Measurements from ENCODE around the gene THUMPD3.

DNA sequence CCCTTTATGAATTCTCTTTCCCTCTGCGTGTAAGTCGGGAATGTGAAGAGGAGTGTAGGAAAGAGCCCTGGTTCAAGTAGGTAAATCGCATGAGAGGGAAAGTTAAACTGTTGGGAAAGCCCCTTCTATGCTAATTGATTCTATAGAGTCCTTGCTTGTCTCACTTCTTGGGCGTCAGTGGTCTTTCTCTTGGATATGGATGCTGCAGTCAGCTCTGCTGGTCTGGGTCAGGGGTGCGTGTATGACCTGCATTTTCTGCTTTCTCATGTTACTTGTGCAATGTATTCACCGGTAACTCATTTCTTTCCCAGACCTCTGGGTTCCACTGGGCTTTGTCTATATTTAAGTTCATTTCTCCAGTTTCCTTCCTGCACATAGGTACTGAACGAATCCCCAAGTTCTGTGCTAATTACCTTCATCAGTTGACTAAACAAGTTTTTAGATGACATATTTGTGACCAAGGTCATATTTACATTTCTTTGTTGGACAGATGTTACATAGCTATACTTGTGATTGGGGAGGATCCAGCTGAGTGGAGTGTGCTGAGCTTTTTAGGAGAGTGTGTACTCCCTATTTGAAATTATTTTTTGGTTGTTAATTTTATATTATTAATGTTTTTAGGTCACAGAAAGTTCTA, 36.0 kb downstream of the THUMPD3 start:
- TF ChIP-seq, protein P1, sequence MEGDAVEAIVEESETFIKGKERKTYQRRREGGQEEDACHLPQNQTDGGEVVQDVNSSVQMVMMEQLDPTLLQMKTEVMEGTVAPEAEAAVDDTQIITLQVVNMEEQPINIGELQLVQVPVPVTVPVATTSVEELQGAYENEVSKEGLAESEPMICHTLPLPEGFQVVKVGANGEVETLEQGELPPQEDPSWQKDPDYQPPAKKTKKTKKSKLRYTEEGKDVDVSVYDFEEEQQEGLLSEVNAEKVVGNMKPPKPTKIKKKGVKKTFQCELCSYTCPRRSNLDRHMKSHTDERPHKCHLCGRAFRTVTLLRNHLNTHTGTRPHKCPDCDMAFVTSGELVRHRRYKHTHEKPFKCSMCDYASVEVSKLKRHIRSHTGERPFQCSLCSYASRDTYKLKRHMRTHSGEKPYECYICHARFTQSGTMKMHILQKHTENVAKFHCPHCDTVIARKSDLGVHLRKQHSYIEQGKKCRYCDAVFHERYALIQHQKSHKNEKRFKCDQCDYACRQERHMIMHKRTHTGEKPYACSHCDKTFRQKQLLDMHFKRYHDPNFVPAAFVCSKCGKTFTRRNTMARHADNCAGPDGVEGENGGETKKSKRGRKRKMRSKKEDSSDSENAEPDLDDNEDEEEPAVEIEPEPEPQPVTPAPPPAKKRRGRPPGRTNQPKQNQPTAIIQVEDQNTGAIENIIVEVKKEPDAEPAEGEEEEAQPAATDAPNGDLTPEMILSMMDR (IDR thresholded peaks at IDR 0.05) = no peak
- TF ChIP-seq POLR2A (IDR thresholded peaks at IDR 0.05) = no peak
